ENCODE measurements around the gene TMEM183A. TPM values are rescaled to one million over a fixed set of nuclear protein-coding genes. Genes with fewer than 3 reads are reported as not detected.

Gene TMEM183A
- total RNA-seq, 1 experiment from 2014 or later, result 119 TPM

- H3K79me2 ChIP-seq (ENCODE audit: low read length), result no peaks in the 10 kb centered on the region
- peak overlapping the region; percentile 34 for H3K9ac ChIP-seq (ENCODE audit: low read length)
- no peaks in the 10 kb centered on the region for H3K9me3 ChIP-seq (ENCODE audit: low read length)
- peak overlapping the region; percentile 73 for H3K4me3 ChIP-seq (ENCODE audit: low read length)
- peak overlapping the region; percentile 72 for H2AFZ ChIP-seq (ENCODE audit: low read length)
- no peaks in the 10 kb centered on the region for H3K9me2 ChIP-seq (replicated peaks; ENCODE audit: low read length)
- no peaks in the 10 kb centered on the region for H3K27me3 ChIP-seq (ENCODE audit: low read length)
- no peak for TF ChIP-seq EZH2 (IDR thresholded peaks at IDR 0.05; ENCODE audit: low read length, unreplicated experiment)
- TF ChIP-seq CTCF (conservative IDR thresholded peaks at IDR 0.05; ENCODE audit: low read depth, low read length), result no peak
- no peak for TF ChIP-seq EZH2phosphoT487 (IDR thresholded peaks at IDR 0.05; ENCODE audit: borderline replicate concordance, low read length)
- H3K36me3 ChIP-seq (ENCODE audit: low read depth, low read length), result peaks cover 16% of the 10 kb centered on the region
- CTCF ChIA-PET, result interaction anchor here (0.7 kb wide), 1 partner anchor 215 kb away, joined by 14 read pairs; no protein-coding TSS in a partner anchor
- intact Hi-C loops (cut with micrococcal nuclease), result no loop called here
- BruUV-seq (replicated peaks), result no TSS peak
- POLR2A ChIA-PET (ENCODE audit: unreplicated experiment), result no interaction called here
- DNase-seq, result no peak
- peak; percentile 19 for ATAC-seq
- H3K4me1 ChIP-seq (ENCODE audit: insufficient read depth, low read length), result no peaks in the 10 kb centered on the region; the same call in 1 of the 2 replicates
- H3K27ac ChIP-seq (ENCODE audit: low read length), result no peak overlapping the region
- H4K20me1 ChIP-seq (ENCODE audit: low read length), result no peaks in the 10 kb centered on the region
- peak overlapping the region; percentile 95 for H3K4me2 ChIP-seq (ENCODE audit: low read length)
- peaks cover 7% of the 10 kb centered on the region for H3F3A ChIP-seq (ENCODE audit: low read length, unreplicated experiment)
These were observed 19.8 kb downstream of the TMEM183A start for GRCh38 chr1:203026666-203027663.

- H3K36me3 ChIP-seq (ENCODE audit: low read depth, low read length), result peaks cover 14% of the 10 kb centered on the region
- no peak for TF ChIP-seq EZH2 (IDR thresholded peaks at IDR 0.05; ENCODE audit: low read length, unreplicated experiment)
- TF ChIP-seq EZH2phosphoT487 (IDR thresholded peaks at IDR 0.05; ENCODE audit: borderline replicate concordance, low read length), result no peak
- TF ChIP-seq CTCF (conservative IDR thresholded peaks at IDR 0.05; ENCODE audit: low read depth, low read length), result no peak
- ATAC-seq (no peak), DNase-seq (no peak)
- no peaks in the 10 kb centered on the region; the same call in 1 of the 2 replicates for H3K4me1 ChIP-seq (ENCODE audit: insufficient read depth, low read length)
- no peak overlapping the region for H3K9ac ChIP-seq (ENCODE audit: low read length)
- H3K9me2 ChIP-seq (replicated peaks; ENCODE audit: low read length), result no peaks in the 10 kb centered on the region
- H3K4me3 ChIP-seq (ENCODE audit: low read length), result no peak overlapping the region
- H3K79me2 ChIP-seq (ENCODE audit: low read length), result no peaks in the 10 kb centered on the region
- POLR2A ChIA-PET (ENCODE audit: unreplicated experiment), result no interaction called here
- intact Hi-C loops (cut with micrococcal nuclease), result no loop called here
- H3K27ac ChIP-seq (ENCODE audit: low read length), result no peak overlapping the region
- no peak overlapping the region for H2AFZ ChIP-seq (ENCODE audit: low read length)
- H4K20me1 ChIP-seq (ENCODE audit: low read length), result no peaks in the 10 kb centered on the region
- H3K27me3 ChIP-seq (ENCODE audit: low read length), result no peaks in the 10 kb centered on the region
- H3K9me3 ChIP-seq (ENCODE audit: low read length), result no peaks in the 10 kb centered on the region
- no peak overlapping the region for H3K4me2 ChIP-seq (ENCODE audit: low read length)
- BruUV-seq (replicated peaks), result no TSS peak
- CTCF ChIA-PET, result interaction anchor here (0.9 kb wide), 1 partner anchor 11 kb away, joined by 3 read pairs; no protein-coding TSS in a partner anchor
- peaks cover 7% of the 10 kb centered on the region for H3F3A ChIP-seq (ENCODE audit: low read length, unreplicated experiment)
These were observed 21.1 kb downstream of the TMEM183A start for GRCh38 chr1:203028067-203028783.

All from PC-3 (cell line).